Measurements from ENCODE around the gene MCUB. TPM values are rescaled to one million over a fixed set of nuclear protein-coding genes. Genes with fewer than 3 reads are reported as not detected.
"Not testable (repeated sequence)": the region's sequence is repeated elsewhere in the genome, so short reads cannot be mapped to it uniquely, and the experiment has no call there.

MCUB gene, protein sequence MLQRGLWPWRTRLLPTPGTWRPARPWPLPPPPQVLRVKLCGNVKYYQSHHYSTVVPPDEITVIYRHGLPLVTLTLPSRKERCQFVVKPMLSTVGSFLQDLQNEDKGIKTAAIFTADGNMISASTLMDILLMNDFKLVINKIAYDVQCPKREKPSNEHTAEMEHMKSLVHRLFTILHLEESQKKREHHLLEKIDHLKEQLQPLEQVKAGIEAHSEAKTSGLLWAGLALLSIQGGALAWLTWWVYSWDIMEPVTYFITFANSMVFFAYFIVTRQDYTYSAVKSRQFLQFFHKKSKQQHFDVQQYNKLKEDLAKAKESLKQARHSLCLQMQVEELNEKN
- total RNA-seq, result 10 to 100 TPM; 25.9 to 27.7 TPM
- long read RNA-seq, transcript MCUB-201 (8 exons, 2,278 nt), result major isoform, 33 of 43 reads
- long read RNA-seq, partial matches to known transcripts, result 0 of 43 reads
- long read RNA-seq, other reads (novel, unspliced or antisense), result 10 of 43 reads

DNA sequence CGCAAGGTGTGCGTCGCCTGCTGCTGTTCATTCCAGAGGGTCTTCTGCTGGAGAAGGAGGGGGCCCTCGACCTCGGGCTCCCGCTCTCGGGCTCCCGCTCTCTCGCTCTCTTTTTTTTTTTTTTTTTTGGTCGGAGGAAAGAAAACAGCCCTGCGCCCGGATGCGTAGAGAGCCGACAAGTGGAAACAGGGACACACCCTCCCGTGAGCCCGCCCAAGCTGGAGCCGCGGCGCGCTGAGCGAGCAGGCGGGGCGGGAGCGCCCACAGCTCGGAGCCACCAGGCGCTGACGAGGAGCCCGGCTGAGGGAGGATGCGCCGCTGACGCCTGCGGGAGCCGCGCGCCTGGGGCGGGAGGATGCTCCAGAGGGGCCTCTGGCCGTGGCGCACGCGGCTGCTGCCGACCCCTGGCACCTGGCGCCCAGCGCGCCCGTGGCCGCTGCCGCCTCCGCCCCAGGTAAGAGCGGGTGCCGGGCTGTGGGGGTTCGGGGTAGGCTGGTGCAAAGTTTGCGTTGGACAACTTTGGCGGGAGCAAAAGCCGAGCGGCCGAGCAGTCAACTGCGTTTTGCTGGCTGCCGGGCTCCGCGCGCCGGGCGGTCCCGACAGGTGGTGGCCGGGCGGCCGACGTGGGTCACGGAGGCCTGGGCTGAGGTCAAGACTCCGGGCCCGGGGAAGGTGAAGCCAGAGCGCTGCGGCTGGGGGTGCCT is at the start of gene MCUB:
TSS of gene MCUB (plus strand) at position 264 of the 704 bp plus-strand sequence. CDS start at position 356, 92 bp downstream.
- DNase-seq, result peak; percentile 93
- peak; percentile 98 to 99 for ATAC-seq
- intact Hi-C loops (cut with DNase I), result loop anchor here (10.0 kb wide), 3 partner anchors 65 to 125 kb away; partner anchors contain the start of gene SEC24B (in 1 of the 2)

DNA sequence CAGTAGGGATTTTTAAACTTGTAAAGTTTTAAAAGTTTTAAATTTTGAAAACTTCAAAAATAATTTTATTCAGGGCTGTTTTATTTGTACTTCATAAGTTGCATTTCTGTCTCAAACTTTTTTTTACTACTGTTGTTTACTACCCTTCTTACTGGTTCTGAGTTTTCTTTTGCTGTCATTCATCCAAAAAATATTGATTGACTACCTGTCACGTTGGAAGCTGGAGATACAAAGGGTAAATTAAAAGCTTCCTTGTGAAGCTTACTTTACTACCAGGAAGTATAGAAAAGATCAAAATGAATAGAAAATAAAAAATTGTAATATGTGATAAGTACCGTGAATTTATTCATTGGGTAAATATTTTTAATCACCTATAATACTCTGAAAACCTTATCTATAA is 49.4 kb upstream of the MCUB start:
- ATAC-seq, result no peak
- intact Hi-C loops (cut with DNase I), result no loop called here
- no peak for DNase-seq

DNA sequence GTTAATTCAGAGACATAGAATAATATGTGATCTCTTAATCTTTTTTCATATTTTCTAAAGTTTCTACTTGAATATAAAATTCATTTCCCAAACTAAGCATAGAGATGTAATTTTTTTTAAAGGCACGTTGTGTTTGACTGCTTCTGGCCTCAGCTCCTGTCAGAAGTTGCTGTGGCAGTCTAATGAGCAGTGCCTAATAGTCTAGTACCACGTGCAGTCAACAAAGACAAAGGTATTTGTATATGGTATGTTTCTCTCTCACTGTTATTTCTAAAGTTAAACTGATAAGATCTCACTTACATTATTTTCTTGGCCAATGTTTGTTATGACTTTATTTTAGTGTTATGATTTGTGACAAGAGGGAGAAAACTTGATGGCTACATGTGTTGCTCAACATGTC is 48.6 kb upstream of the MCUB start:
- DNase-seq (no peak), ATAC-seq (no peak)
- intact Hi-C loops (cut with DNase I), result no loop called here

DNA sequence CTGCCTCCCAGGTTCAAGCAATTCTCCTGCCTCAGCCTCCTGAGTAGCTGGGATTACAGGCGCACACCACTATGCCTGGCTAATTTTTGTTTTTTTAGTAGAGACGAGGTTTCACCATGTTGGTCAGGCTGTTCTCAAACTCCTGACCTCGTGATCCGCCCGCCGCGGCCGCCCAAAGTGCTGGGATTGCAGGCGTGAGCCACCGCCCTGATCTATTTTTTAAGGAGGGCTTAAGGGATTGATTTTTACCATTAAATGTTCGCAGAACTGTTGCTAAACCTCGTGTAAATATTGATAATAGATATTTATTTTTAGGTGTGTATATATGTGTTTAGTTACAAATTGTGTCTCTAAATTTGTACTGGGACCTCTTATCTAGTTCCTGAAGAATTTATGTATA is 46.7 kb upstream of the MCUB start:
- ATAC-seq, result not testable (repeated sequence)

DNA sequence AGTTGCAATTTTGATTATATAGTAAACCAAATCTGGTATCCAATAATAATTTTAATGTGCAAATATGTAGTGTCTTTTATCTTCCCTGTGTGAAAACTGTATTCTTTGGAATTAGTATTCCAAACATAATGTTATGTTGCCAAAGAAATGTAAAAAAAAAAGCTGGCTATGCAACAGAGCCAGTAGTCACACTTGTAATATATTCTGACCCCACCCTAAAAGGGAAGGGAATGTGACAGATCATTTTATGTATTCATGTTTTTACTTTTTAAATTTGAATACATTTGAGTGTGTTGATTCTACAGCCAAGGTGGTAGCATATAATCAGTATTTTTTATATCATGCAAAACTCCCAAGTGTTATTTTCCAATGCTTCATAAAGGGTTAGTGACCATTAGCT is 27.9 kb upstream of the MCUB start:
- intact Hi-C loops (cut with DNase I), result no loop called here

More for the DNA sequence above, 46.7 kb upstream of the MCUB start:
- intact Hi-C loops (cut with DNase I); DNase-seq: not testable (repeated sequence)

DNA sequence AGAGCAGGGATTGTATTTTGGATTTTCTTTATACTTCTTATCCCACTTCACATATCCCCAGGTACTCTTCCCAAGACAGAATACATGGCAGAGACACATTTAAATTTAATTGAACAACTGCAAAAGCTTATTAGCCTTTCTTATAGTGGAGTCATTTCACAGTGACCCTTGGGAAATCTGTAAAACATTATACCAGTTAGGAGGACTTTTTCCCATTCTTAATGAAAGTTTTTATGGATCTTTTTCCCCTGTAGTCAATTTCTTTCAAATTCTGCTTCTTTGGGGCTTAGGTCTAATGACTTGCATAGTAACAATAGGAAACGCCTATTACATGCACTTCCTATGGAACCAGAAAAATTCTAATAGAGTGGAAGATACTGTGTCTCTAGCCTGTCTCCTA is 14.6 kb upstream of the MCUB start:
- no peak for DNase-seq
- intact Hi-C loops (cut with DNase I), result loop anchor here in 1 of 2 donors (10.0 kb wide), 1 partner anchor 111 kb away; the partner anchor contains the start of gene SEC24B
- no peak for ATAC-seq

More for the DNA sequence above, 27.9 kb upstream of the MCUB start:
- ATAC-seq, result no peak
- DNase-seq, result no peak

DNA sequence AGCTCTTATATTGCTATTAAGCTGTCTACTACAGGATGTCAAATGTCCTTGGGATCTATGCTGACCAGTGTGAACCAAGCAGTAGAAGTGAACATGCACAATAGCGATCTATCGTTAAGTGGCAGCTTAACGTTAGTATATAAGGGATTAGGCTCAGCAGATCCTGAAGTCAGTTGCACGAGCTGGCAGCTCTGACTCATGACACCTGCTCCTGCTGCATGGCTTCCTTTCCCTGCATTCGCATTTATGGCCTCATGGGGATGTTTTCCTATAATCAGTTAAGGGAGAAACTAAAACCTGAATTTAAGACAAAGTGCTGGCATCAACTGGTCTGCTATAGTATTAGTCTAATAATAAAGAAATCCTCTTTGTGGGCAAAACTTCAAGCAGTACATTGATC is 12.7 kb upstream of the MCUB start:
- no peak for ATAC-seq
- no peak for DNase-seq
- intact Hi-C loops (cut with DNase I), result loop anchor here in 1 of 2 donors (10.0 kb wide), 1 partner anchor 113 kb away; the partner anchor contains the start of gene SEC24B

DNA sequence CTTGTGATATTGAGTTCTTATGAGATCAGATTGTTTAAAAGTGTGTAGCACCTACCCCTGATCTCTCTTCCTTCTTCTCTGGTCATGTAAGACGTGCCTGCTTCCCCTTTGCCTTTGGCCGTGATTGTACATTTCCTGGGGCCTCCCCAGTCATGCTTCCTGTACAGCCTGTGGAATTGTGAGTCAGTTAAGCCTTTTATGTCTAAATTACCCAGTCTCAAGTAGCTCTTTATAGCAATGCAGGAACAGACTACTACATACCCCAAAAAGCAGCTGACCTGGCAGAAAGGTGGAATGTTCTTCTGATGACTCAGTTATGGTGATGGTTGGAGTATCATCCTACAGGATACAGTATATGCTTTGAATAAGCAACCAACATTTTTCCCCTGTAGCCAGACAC is 11.4 kb upstream of the MCUB start:
- no peak for DNase-seq
- intact Hi-C loops (cut with DNase I), result loop anchor here in 1 of 2 donors (10.0 kb wide), 1 partner anchor 114 kb away; the partner anchor contains the start of gene SEC24B
- ATAC-seq, result peak; percentile 27 to 77

DNA sequence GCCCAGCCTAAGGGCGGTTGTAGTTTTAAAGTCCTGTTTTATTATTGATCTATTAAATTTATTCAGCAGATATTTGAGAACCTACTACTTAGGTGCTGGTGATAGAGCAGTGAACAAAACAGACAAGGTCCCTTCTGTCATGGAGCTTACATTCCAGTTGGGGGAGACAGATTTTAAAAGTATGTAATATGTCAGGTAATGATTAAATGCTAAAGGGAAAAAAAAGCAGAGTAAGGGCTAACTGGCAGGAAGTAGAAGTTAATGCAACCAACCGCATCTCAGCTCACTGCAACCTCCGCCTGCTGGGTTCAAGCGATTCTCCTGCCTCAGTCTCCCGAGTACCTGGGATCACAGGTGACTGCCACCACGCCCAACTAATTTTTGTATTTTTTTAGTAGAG is 7.8 kb upstream of the MCUB start:
- intact Hi-C loops (cut with DNase I), result loop anchor here in 1 of 2 donors (10.0 kb wide), 1 partner anchor 57 kb away; no protein-coding TSS in a partner anchor
- ATAC-seq, result no peak
- DNase-seq, result no peak

DNA sequence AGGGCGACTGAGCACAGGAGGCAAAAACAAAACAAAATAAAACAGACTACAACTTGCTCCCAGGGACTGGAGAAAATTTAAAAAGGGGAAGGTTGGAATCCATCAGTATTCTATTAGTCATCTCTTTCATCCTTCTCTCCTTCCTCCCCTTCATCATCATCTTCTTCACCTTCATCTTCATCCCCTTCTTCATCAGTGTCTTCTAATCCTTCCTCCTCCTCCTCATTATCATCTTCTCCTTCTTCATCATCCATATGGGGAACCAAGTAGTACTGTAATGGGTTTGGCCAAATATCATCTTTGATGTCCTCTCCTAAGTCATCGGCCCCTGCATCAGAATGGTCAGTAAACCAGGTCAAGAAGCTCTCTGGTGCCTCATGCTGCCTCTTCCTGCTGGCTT is 6.9 kb upstream of the MCUB start:
- ATAC-seq (no peak), DNase-seq (no peak)
- intact Hi-C loops (cut with DNase I), result loop anchor here in 1 of 2 donors (10.0 kb wide), 1 partner anchor 58 kb away; no protein-coding TSS in a partner anchor

DNA sequence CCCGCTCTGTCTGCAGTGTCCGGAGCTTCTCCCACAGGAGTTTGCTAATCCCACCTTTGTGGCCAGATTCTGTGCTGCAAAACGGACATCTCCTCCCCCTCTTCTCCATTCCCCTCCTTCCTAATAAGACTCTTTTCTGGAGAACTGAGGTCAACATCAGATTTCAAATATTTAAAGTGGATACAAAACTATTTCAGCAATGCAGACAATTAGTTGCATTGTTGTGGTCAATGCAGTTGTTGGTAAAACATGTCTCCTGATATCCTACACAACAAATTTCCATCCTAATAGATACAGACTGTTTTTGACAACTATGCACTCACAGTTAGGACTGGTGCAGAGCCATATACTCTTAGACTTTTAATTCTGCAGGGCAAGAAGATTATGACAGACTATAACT is 5.1 kb upstream of the MCUB start:
- intact Hi-C loops (cut with DNase I), result loop anchor here in 1 of 2 donors (10.0 kb wide), 1 partner anchor 60 kb away; no protein-coding TSS in a partner anchor
- no peak for ATAC-seq
- DNase-seq, result no peak

DNA sequence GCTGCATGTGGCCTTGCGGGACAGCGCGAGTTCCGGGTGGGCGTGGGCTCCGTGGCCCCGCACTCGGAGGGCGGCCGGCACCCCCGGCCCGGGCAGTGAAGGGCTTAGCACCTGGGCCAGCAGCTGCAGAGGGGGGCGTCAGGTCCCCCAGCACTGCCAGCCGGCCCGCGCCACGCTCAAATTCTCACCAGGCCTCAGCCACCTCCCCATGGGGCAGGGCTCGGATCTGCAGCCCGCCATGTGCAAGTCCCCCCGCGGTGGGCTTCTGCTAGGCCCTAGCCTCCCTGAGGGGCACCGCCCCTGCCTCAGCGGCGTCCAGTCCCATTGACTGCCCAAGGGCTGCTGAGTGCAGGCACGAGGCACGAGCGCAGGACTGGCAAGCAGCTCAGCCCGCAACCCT is 2.6 kb upstream of the MCUB start:
- ATAC-seq (no peak), DNase-seq (no peak)
- intact Hi-C loops (cut with DNase I), result loop anchor here in 1 of 2 donors (10.0 kb wide), 1 partner anchor 63 kb away; no protein-coding TSS in a partner anchor

DNA sequence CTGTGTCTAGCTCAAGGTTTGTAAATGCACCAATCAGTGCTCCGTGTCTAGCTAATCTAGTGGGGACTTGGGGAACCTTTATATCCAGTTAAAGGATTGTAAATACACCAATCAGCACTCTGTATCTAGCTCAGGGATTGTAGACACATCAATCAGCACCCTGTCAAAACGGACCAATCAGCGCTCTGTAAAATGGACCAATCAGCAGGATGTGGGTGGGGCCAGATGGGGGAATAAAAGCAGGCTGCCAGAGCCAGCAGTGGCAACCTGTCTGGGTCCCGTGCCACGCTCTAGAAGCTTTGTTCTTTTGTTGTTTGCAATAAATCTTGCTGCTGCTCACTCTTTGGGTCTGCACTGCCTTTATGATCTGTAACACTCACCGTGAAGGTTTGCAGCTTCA is 2.0 kb upstream of the MCUB start:
- intact Hi-C loops (cut with DNase I), result loop anchor here in 1 of 2 donors (10.0 kb wide), 1 partner anchor 63 kb away; no protein-coding TSS in a partner anchor
- not testable (repeated sequence) for ATAC-seq, DNase-seq

DNA sequence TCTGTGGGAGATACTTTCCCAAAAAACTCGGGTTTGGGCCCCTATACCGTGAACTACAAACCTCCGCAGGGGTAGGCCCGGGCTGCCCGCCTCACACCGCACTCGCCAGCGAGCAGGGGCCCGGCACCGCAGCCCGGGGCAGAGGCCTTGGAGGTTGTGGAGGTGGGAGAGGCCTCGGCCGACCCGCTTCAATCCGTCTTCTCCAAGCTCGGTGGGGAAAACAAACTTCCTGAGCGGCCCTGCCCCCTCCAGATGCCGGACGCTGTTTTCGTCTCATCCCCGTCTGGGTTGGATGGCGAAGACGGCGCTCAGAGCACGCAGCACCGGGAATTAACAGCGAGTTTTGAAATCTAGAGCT is 442 bp upstream of the MCUB start:
- intact Hi-C loops (cut with DNase I), result loop anchor here in 1 of 2 donors (10.0 kb wide), 1 partner anchor 65 kb away; no protein-coding TSS in a partner anchor
- ATAC-seq, result peak; percentile 21 to 39
- peak; percentile 48 for DNase-seq

DNA sequence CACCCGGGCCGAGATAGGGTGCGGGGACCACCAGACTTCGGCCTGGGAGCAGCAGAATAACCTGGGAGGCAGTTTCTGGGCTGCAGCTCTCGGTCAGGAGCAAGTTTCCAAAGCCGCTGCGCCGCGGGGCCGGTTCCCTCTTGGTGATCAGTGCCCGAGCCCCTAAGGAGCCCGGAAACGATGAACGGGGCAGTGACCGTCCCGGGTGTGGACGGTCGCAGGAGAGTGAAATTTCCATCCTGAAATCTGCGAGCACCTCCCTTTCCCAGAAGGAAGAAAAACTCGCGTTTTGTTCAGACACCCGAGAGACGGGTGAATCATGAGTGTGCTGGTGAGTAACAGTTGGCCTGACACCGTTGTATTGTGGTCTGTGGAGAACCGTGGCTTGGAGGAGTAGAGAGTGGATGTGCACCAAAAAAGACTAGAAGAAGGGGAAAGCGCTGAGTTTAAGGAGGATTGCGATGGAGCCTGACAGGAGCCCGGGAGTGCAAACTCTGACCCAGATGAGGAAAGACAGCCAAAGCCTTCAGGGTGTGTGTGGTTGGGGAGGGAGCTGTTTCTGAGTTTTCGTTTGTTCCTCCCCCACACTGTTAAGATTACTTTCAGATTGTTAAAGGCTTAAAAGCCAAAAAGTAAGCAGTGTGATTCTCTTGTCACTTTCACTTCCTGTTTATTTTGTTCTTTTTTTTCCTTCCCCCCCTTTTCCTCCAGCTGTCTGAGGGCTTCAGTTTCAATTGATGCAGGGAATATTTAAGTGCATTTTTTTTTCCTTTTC is 828 bp downstream of the MCUB start:
- ATAC-seq (peak; percentile 57 to 86), DNase-seq (peak; percentile 61)
- intact Hi-C loops (cut with DNase I), result loop anchor here in 1 of 2 donors (10.0 kb wide), 2 partner anchors 94 to 126 kb away; partner anchors contain the start of gene SEC24B

DNA sequence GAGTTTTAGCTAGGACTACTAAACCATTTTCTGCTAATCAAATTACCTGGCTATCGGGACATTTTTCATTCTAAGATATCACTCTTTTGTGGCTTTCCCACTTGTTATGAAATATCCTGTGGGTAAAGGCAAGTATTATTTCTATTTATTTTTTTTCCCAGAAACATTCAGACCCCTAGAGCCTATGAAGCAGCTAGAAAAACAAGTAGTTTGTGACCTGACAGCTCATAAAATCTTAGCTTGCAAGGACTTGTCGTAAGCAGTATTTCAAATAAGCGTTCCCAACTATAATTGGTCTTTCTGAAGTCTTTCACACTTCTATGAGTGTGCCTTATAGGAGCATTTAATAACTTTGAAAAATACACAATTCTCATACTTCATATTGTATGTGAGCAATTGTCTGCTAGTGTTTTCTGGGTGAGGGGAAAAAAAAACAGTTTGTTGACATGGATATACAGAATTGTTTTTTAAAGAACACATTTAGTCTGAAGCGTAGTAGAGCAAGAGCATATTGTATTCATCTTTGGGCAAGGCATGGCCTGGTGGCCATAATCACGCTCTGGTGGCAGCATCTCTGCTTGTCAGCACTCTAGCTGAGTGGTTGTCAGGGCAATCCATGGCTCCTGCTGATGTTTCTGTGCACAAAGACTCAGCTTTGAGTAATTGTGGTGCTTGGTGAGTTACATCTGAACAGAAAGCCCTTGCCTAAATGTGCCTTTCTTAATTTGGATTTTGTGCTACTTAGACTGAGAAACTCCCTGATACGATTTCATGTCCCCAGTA is 2.6 kb downstream of the MCUB start:
- DNase-seq, result no peak
- intact Hi-C loops (cut with DNase I), result loop anchor here in 1 of 2 donors (10.0 kb wide), 2 partner anchors 92 to 128 kb away; partner anchors contain the start of gene SEC24B
- no peak for ATAC-seq

DNA sequence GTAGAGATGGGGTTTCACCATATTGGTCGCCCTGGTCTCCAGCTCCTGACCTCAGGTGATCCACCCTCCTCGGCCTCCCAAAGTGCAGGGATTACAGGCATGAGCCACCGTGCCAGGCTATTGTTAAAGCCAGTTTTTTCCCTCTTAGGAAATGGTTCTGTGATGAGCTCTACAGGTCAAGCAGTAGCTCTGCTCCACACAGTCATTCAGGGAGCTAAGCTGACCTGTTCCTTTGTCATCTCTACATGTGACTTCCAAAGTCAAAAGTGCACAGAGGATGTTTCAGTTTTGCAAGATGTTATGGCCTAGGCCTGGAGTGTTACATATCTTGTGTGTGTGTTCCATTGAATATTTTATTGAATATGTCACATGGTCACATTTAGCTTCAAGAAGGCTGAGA is 11.4 kb downstream of the MCUB start:
- DNase-seq (no peak), ATAC-seq (no peak)
- intact Hi-C loops (cut with DNase I), result no loop called here

DNA sequence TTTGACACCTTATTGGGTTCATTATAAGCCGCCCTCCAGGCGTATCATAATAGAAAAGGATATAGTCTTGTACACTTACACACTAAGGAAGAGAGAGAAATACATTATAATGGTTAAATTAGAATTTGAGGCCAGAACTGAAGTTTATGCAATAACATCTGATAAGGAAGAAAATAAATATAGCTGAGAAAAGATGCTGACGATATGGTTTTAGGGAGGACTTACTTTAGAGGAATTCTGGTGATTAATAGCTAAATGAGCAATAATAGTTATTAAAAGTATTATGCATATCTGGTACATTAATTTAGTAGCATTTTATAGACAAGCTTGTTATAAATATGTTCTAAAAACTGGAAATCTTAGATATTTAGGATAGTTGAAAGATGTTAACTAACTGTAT is 12.1 kb downstream of the MCUB start:
- DNase-seq, result no peak
- intact Hi-C loops (cut with DNase I), result no loop called here
- no peak for ATAC-seq

Data from left cardiac atrium (tissue), 4 donors.